Sciatic nerve (tissue), 2 donors: ENCODE data around the gene SFMBT1. TPM values are rescaled to one million over a fixed set of nuclear protein-coding genes. Genes with fewer than 3 reads are reported as not detected.

Source experiments
- ATAC-seq: fragments of 200-7000 bp; cut with Tn5 transposase; one replicate; pipeline ENCODE4 v1.9.1; 2020; ENCODE audit warnings: mild to moderate bottlenecking, moderate library complexity
- DNase-seq: peaks from one replicate; pipeline ENCODE4 v3.0.0-alpha.2; 2020; ENCODE audit warnings: low spot score
- intact Hi-C: fragments of 100-400 bp; cut with DNase I; formaldehyde crosslinking; loops from one replicate; pipeline ENCODE4 v1.14.2; 2022
- total RNA-seq: library from RNA; stranded (reverse); fragmentation: NEBNext Ultra II Directional; extraction: Animal tissue kit (Norgen Biotek cat#: 25700); gene quantifications from one replicate; pipeline ENCODE4 v1.2.1, GENCODE V29; 2021
- donor health status: DM: no; HTN: no; CAD: no.
- donor health status: DM: no; HTN: no; CAD: no.

Gene SFMBT1
- total RNA-seq, 1 donor from 2014 or later = 12.0 TPM

GRCh38 chr3:52896613-52897012 is 149.3 kb downstream of the SFMBT1 start:
- ATAC-seq = no peak
- intact Hi-C loops = no loop called here

GRCh38 chr3:52896151-52896550 is 149.7 kb downstream of the SFMBT1 start:
- intact Hi-C loops = no loop called here
- no peak for ATAC-seq

More at GRCh38 chr3:52896613-52897012, 149.3 kb downstream of the SFMBT1 start:
- no peak for DNase-seq

GRCh38 chr3:52895418-52895817 is 150.5 kb downstream of the SFMBT1 start:
- DNase-seq = no peak
- ATAC-seq = no peak
- intact Hi-C loops = no loop called here

More at GRCh38 chr3:52896151-52896550, 149.7 kb downstream of the SFMBT1 start:
- no peak for DNase-seq

- intact Hi-C loops = no loop called here
- DNase-seq = no peak
- no peak for ATAC-seq
Observed at GRCh38 chr3:52894756-52895155, 151.1 kb downstream of the SFMBT1 start.

GRCh38 chr3:52893723-52894122 is 152.2 kb downstream of the SFMBT1 start:
- no peak for DNase-seq
- intact Hi-C loops = no loop called here
- ATAC-seq = no peak

GRCh38 chr3:52892625-52893311 is 153.1 kb downstream of the SFMBT1 start:
- ATAC-seq (no peak), DNase-seq (no peak)
- intact Hi-C loops = no loop called here

- intact Hi-C loops = no loop called here
- DNase-seq (no peak), ATAC-seq (no peak)
Observed at GRCh38 chr3:52892290-52892624, 153.6 kb downstream of the SFMBT1 start.

GRCh38 chr3:52891615-52892081 is 154.2 kb downstream of the SFMBT1 start:
- intact Hi-C loops = no loop called here
- ATAC-seq (peak; percentile 83), DNase-seq (no peak)

GRCh38 chr3:52891164-52891563 is 154.7 kb downstream of the SFMBT1 start:
- no peak for DNase-seq
- peak; percentile 9 for ATAC-seq
- intact Hi-C loops = no loop called here

GRCh38 chr3:52890735-52891134 is 155.1 kb downstream of the SFMBT1 start:
- ATAC-seq = no peak
- no peak for DNase-seq
- intact Hi-C loops = no loop called here

GRCh38 chr3:52889901-52890300 is 156.0 kb downstream of the SFMBT1 start:
- ATAC-seq (no peak), DNase-seq (no peak)
- intact Hi-C loops = no loop called here

GRCh38 chr3:52887166-52887565 is 158.7 kb downstream of the SFMBT1 start:
- no peak for ATAC-seq
- DNase-seq = no peak
- intact Hi-C loops = no loop called here

- DNase-seq (no peak), ATAC-seq (no peak)
- intact Hi-C loops = no loop called here
Observed at GRCh38 chr3:52886049-52886730, 159.7 kb downstream of the SFMBT1 start.

- intact Hi-C loops = no loop called here
- DNase-seq (no peak), ATAC-seq (no peak)
Observed at GRCh38 chr3:52882377-52882776, 163.5 kb downstream of the SFMBT1 start.

- no peak for DNase-seq
- intact Hi-C loops = no loop called here
- no peak for ATAC-seq
Observed at GRCh38 chr3:52881871-52882270, 164.0 kb downstream of the SFMBT1 start.

GRCh38 chr3:52880474-52880873 is 165.4 kb downstream of the SFMBT1 start:
- ATAC-seq (no peak), DNase-seq (no peak)
- intact Hi-C loops = no loop called here

GRCh38 chr3:52880047-52880446 is 165.8 kb downstream of the SFMBT1 start:
- intact Hi-C loops = no loop called here
- DNase-seq (no peak), ATAC-seq (no peak)

- intact Hi-C loops = no loop called here
- no peak for ATAC-seq
- DNase-seq = no peak
Observed at GRCh38 chr3:52879581-52879980, 166.3 kb downstream of the SFMBT1 start.

GRCh38 chr3:52879090-52879489 is 166.8 kb downstream of the SFMBT1 start:
- DNase-seq (no peak), ATAC-seq (no peak)
- intact Hi-C loops = no loop called here

GRCh38 chr3:52877085-52877484 is 168.8 kb downstream of the SFMBT1 start:
- intact Hi-C loops = no loop called here
- DNase-seq = no peak
- ATAC-seq = no peak
